Vagina (tissue), 2 donors: Measurements from ENCODE around the gene SCNN1B.

Source experiments
- CTCF ChIP-seq, 3 experiments: fragments of 450-650 bp in 2 of 3; fragments of 200-600 bp in 1 of 3; sonication (generic) in 1 of 3; IDR thresholded peaks; one replicate each; pipeline ENCODE4 v1.5.1; 2017 to 2019; ENCODE audit warnings: antibody characterized with exemption in 3 of 3, mild to moderate bottlenecking in 2 of 3, moderate library complexity in 2 of 3
- POLR2A ChIP-seq, 2 donors: fragments of 450-650 bp; IDR thresholded peaks; one replicate each; pipeline ENCODE4 v1.6.1; 2017; ENCODE audit warnings: antibody characterized with exemption in 2 of 2, mild to moderate bottlenecking in 2 of 2, moderate library complexity in 2 of 2

DNA sequence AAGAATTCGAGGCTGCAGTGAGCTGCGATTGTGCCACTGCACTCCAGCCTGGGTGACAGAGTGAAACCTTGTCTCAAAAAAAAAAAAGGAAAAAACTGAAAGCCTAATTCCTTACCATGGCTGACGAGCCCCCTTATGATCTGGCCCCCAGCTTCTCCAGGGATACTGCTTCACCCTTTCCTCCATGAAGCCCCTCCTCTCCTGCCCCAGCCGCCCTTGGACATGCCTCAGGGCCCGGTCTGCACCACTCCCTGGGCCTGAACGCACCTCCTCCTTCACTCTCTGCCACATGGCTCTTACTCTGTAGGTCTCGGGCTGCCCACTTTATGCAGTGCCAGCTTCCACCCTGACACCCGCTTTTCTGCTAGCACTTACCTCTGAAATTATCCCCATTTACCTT is 85.6 kb downstream of the SCNN1B start:
- TF ChIP-seq CTCF (IDR thresholded peaks at IDR 0.05) (no peak), POLR2A (IDR thresholded peaks at IDR 0.05) (no peak)
